HG02885 (cell line): ENCODE data around the gene ATOSB.

Experiments used
- ATAC-seq: cut with Tn5 transposase; IDR thresholded peaks from one replicate; pipeline ENCODE4 v1.9.1; 2021; ENCODE audit warnings: mild to moderate bottlenecking; ENCODE audit not compliant: unreplicated experiment, poor library complexity

ATOSB gene

DNA sequence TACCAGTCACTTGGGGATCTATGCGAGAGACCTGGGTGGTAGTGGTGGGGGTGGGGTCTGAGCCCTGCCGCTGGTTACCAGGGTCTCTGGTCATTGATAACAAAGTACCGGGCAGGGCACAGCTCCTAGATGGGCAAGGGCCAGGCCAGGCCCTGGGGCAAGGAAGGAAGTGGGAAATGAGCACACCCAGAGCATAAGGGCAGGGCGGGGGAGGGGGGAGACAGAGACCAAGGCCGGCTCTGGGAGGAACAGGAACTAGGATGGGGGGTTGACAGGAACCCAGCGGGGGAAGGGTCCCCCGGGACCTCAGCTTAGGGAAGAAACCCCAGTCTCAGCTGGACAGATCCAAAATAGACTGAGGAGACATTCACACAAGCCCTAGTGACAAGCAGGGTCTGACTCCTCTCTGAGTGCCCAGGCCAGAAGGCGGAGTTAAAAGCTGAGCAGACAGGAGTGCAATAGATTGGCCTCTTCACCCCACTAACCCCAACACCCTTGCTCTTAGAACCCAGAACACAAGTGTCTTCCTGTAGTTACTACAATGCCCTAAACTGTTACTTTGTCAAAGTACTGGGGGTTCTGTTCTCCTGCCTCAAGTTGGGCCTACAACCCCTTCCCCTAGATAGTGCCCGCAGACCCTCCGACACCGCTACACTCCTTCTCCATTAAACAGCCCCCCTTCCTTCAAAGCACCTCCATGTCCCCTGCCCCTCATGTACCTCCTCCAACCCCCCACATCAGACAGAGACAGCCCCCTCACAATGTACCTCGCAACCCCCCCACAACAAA, 628 bp downstream of the ATOSB start:
- no peak for ATAC-seq

- no peak for ATAC-seq
These were observed 1.4 kb downstream of the ATOSB start for GRCh38 chr9:35114113-35114839.

- ATAC-seq: no peak
These were observed 3.2 kb downstream of the ATOSB start for GRCh38 chr9:35112257-35113020.

GRCh38 chr9:35111001-35111933, 4.4 kb downstream of the ATOSB start:
- ATAC-seq: peak; percentile 84

DNA sequence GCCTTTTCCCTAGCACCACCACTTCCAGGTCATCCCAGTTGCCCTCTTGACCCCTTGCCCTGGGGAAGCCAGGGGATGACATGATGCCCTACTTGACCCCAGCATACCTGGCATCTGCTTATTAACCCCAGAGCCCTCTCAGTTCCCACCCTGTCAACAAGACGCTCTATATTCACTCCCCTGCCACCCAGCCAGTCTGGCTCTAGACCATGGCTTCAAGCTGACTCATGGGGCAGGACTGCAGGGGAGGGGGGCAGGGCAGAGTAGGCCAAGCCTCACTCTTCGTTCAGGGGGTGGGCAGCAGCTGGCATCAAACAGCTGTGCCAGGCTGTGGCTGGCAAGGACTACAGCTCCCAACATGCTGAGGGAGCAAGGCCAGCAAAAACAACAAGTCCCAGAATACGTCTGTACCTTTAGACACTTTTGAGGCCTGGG, 5.3 kb downstream of the ATOSB start:
- ATAC-seq: no peak

DNA sequence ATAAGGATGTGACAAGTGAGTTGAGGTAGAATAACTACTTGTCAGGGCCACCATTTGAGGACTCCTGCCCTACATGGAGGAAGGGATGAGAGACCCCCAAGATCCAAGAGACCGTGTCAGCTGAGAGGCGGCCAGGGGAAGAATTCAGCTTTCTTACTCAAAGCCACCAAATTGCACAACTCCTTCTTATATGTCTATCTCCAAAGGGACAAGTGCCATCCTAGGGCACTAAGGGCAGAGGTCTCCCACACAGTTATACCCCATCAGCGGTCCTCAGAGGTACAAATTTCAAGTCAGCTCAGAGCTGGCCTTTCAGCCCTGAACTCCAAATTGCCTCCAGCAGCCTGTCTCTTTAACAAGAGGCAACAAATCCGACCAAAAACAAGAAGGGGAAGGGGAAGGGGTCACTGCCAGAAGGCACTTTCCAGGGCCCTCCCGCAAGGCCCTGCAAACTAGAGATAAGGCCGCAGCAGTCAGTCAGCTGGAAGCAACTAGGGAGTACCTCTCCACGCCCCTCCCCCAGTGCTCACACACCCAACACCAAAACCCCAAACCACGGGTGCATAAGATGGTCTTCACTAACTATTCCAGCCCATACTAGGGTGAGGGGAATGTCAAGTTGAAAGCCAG, 6.6 kb downstream of the ATOSB start:
- no peak for ATAC-seq

DNA sequence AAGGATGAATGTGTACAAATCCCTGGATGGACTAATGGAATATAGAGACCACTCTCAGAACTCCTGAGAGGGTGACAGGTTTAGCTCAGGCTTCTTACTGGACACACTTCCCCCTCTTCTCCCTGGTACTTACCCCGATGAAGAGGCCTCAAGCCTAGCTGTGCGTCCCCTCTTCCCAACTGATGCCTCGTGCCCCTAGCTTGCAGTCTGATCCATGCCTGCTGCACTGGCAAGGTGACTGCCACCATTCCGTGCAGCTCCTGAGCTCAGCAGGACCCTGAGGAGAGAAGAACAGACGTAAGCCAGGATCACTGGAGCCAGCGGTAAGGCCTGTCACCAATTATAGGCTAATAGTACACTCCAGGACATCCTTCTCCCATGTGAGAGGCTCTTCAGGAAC, 7.2 kb downstream of the ATOSB start:
- ATAC-seq: no peak

DNA sequence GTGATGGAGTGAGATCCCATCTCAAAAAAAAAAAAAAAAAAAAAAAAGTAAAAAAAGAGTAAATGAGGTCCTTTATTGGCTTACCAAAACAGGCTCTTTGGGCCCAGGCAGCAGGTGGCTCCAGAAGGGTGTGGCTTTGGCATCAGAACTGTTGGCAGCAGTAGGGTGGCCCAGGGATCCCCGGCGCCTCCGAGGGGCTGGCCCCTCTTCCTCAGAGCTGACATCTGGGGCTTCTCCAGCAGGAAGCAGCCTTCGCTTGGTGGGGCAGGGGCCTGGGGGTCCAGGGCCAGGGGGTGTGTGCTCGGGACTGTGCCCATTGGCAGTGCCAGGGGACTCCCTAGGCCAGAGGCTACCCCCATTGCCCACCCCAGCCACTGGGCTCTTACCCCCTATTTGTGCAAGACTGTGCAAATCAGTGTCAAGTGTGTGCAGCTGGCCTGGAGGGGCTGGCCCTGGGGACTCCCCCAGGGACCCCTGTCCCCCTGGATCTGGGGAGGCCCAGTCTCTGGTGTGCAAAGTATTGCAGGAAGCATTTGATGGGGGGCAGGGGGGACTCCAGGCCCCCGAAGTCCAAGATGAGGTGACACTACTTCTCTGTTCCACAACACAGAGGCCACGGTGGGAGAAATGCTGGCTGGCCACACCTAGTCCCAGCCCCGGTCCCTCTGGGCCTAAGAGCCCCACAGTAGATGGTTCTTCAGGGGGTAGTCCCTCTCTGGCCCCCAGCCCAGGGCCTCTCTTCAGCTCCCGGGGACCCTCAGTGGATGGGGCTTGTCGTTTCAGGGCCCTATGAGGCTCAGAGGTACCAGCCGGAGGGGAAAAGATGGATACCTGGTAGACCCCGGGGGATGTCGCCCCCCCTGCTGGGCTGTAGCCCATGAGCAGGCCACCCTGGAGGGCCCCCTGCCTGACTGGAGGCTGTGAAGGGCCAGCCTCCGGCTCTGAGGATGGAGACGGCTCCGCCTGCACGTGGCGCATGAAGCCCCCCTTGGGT, 8.1 kb downstream of the ATOSB start:
- no peak for ATAC-seq

DNA sequence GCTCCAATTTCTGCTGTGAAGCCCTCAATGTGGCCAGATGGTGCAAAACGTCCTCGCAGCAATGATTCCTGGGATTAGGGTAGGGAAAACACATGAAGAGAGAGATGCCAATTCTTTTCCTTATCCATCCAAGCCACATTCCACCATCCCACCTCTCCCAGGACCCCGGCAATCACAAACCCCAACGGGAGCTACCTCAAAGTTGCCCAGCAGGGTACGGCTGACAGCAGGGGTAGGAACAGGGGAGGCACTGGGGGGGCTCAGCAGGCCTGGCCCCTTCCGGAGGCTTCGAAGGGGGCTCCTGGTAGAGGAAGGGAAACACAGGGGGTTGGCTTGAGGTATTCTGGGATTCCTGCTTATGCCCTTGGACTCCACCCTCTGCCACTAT, 9.3 kb downstream of the ATOSB start:
- no peak for ATAC-seq

DNA sequence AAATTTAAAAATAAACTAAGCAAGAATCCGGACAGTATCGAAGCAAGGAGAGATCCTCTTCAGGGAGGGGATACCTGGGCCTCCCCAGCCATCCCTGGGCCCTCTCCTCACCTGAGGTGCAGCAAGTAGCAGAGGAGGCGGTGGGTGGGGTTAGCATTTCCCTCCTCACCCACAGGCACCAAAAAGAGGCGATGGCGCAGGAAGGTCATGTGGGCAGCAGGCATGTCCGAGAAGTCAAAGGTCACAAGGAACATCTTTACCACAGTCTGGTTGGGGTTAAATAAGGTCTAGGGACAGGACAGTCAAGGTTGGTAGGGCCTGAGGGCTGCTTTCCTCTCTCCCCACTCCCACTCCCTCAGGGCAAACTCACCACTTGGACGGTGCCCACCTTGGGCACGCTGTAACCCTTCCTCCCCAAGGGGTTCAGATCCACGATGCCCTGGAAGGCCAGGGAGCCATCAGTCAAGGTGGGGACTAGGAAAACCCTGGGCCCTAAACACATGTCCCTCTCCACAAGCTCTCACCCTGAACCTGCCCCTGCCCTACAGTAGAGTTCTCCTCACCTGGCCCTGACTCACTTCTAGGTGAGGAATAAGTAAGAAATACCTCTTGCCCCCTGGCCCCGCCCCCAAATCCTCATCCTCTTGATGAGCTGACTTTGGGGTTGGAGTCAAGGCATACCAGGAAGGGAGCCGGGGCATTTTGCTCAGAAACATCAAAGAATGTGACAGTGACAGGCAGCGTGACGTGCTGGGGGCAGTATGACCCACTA, 9.9 kb downstream of the ATOSB start:
- no peak for ATAC-seq

- no peak for ATAC-seq
These were observed 10.5 kb downstream of the ATOSB start for GRCh38 chr9:35105126-35105525.

DNA sequence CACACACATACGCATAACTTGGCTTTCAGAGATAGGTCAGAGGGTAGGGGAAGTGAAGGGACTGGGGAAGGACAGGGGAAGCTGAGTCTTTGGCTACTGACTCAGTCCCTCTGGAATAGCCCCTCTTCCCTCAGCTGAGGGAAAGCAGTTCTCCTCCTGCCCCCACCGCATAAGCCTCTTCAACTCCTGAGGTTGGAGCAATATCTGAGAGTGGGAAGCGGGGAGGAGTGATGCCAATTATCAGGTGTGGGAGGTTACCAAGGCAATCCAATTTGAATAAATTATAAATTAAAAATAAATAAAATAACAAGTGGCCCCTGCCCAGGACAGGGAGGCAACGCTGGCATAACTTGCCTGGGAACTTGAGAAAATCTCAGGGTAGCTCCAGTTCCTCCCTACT, 11.1 kb downstream of the ATOSB start:
- no peak for ATAC-seq

DNA sequence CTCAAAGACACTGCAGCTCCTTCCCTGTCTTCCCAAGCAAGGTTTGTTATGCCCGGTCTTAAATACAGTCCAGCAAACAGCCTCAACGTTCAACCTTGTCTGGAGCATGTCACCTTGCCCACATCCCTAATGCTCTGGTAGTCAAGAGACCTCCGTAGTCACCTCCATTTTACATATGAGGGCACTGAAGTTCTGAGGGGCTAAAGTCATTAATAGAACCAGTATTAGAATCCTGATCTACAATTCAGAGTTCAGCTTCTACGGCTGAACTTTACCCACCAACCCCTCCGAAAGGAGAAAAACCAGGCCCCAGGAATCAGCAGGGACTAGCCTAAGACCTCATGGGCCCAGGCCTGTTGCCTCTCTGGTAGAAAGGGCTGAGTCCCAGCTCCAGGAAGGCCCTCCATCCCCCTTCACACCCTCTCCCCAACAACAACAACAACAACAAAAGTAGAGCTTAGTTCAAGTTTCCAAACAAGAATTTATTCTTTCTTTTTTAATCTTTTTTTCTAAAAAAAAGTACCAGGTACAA, 11.9 kb downstream of the ATOSB start:
- no peak for ATAC-seq

DNA sequence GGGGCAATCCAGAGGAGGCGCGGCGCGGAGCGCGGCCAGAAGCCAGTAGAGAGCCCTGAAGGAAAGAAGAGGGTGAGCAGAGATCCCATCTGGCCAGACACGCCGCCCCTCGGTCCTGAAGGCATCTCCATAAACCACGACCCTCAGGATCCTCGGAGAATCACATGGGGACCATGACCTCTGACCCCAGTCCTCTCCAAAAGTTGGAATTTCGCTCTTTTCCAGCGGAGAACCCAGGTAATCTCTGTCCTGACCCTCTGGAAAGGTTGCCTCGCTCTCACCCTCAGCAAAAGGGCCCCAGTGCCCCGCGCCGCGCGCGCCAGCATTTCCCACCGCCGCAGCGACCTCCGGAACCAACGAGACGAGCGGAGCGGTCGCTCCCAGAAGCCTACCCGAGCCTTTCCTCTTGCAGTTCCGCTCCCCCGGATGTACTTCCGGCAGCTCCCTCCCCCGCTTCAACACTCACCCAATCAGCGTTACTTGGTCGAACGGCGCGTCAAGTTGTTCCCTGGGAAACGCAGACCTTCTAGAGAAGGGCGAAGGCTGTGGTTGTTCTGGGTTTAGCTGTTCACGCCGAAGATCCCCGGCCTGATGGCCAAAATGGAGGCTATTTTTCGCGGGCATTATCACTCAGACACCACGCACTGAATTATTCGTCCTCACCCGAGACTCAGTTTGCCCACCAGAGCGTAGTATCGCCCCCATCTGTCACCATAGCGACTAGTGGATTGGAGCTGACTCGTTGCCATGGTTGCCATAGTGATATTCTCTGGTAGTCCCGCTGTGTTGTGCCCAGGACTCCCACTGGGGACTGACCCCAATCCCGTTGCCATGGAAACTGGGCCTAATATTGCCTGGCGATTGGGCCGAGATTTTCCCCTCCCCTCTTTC, 12.6 kb downstream of the ATOSB start, which contains the start of gene STOML2:
STOML2 (minus strand) TSS at position 363 of the 891 bp plus-strand sequence; CDS start at position 326, 37 bp downstream.
- ATAC-seq: peak; percentile 98

- no peak for ATAC-seq
These were observed 13.2 kb downstream of the ATOSB start for GRCh38 chr9:35102465-35102768.

GRCh38 chr9:35097573-35097972, 18.1 kb downstream of the ATOSB start:
- no peak for ATAC-seq
